HEK293 (cell line): ENCODE data around the gene PPP4C.

ENCODE experiments used
- HOXD13 ChIP-seq: sonication (generic); formaldehyde crosslinking; IDR thresholded peaks from 2 replicates; pipeline ENCODE4 v1.8.0; 2022; ENCODE audit warnings: missing genetic modification reagents, borderline replicate concordance
- MZF1 ChIP-seq: fragments of 450-650 bp; formaldehyde crosslinking; IDR thresholded peaks from 2 replicates; pipeline ENCODE4 v1.5.1; 2017; ENCODE audit warnings: missing biosample characterization, missing genetic modification characterization, borderline replicate concordance
- REST ChIP-seq: fragments of 450-650 bp; formaldehyde crosslinking; IDR thresholded peaks from 2 replicates; pipeline ENCODE4 v1.5.1; 2016; ENCODE audit warnings: missing biosample characterization, missing genetic modification characterization
- SETDB1 ChIP-seq: IDR thresholded peaks from one replicate; pipeline ENCODE4 v1.6.1; 2017; ENCODE audit warnings: mild to moderate bottlenecking, low read length, moderate library complexity, mixed read lengths; ENCODE audit not compliant: insufficient read length
- TRIM28 ChIP-seq: IDR thresholded peaks from 2 replicates; pipeline ENCODE4 v1.6.1; 2011; ENCODE audit warnings: low read length, control low read depth, borderline replicate concordance
- ZBTB6 ChIP-seq: fragments of 450-650 bp; formaldehyde crosslinking; IDR thresholded peaks from 2 replicates; pipeline ENCODE4 v1.5.1; 2017; ENCODE audit warnings: missing biosample characterization, missing genetic modification characterization
- ZNF184 ChIP-seq: fragments of 450-650 bp; IDR thresholded peaks from 2 replicates; pipeline ENCODE4 v1.5.1; 2018; ENCODE audit warnings: missing biosample characterization, mild to moderate bottlenecking, missing genetic modification characterization
- ZNF221 ChIP-seq: fragments of 450-650 bp; formaldehyde crosslinking; IDR thresholded peaks from 2 replicates; pipeline ENCODE4 v1.5.1; 2017; ENCODE audit warnings: missing biosample characterization, missing genetic modification characterization, borderline replicate concordance
- ZNF223 ChIP-seq: fragments of 450-650 bp; formaldehyde crosslinking; IDR thresholded peaks from 2 replicates; pipeline ENCODE4 v1.5.1; 2016; ENCODE audit warnings: missing biosample characterization, missing genetic modification characterization
- ZNF350 ChIP-seq: fragments of 450-650 bp; formaldehyde crosslinking; IDR thresholded peaks from 2 replicates; pipeline ENCODE4 v1.5.0; 2017; ENCODE audit warnings: missing biosample characterization, mild to moderate bottlenecking, missing genetic modification characterization
- ZNF423 ChIP-seq: fragments of 450-650 bp; formaldehyde crosslinking; IDR thresholded peaks from 2 replicates; pipeline ENCODE4 v1.5.1; 2016; ENCODE audit warnings: missing biosample characterization, missing genetic modification characterization
- ZNF433 ChIP-seq: fragments of 450-650 bp; formaldehyde crosslinking; IDR thresholded peaks from 2 replicates; pipeline ENCODE4 v1.5.1; 2016; ENCODE audit warnings: missing biosample characterization, missing genetic modification characterization, low read depth
- ZNF530 ChIP-seq: fragments of 450-650 bp; formaldehyde crosslinking; IDR thresholded peaks from 2 replicates; pipeline ENCODE4 v1.5.1; 2016; ENCODE audit warnings: low read depth, missing biosample characterization, missing genetic modification characterization
- ZNF629 ChIP-seq: fragments of 450-650 bp; formaldehyde crosslinking; IDR thresholded peaks from 2 replicates; pipeline ENCODE4 v1.5.1; 2017; ENCODE audit warnings: missing biosample characterization, missing genetic modification characterization
- ZNF658 ChIP-seq: fragments of 450-650 bp; formaldehyde crosslinking; IDR thresholded peaks from 2 replicates; pipeline ENCODE4; 2016; ENCODE audit warnings: missing biosample characterization, missing genetic modification characterization
- ZXDB ChIP-seq: fragments of 450-650 bp; formaldehyde crosslinking; IDR thresholded peaks from 2 replicates; pipeline ENCODE4 v1.5.1; 2016; ENCODE audit warnings: missing biosample characterization, missing genetic modification characterization
- TF ChIP-seq, protein P1 (sequence below): fragments of 450-650 bp; formaldehyde crosslinking; IDR thresholded peaks from 2 replicates; pipeline ENCODE4 v1.5.1; 2016; ENCODE audit warnings: missing biosample characterization, missing genetic modification characterization
- TF ChIP-seq, protein P2 (sequence below): fragments of 450-650 bp; formaldehyde crosslinking; IDR thresholded peaks from 2 replicates; pipeline ENCODE4 v1.5.0; 2017; ENCODE audit warnings: missing biosample characterization, missing genetic modification characterization, borderline replicate concordance
- TF ChIP-seq, protein P3 (sequence below): fragments of 450-650 bp; formaldehyde crosslinking; IDR thresholded peaks from 2 replicates; pipeline ENCODE4 v1.5.1; 2017; ENCODE audit warnings: missing biosample characterization, missing genetic modification characterization
- TF ChIP-seq, protein P4 (sequence below): fragments of 450-650 bp; formaldehyde crosslinking; IDR thresholded peaks from 2 replicates; pipeline ENCODE4 v1.5.1; 2017; ENCODE audit warnings: missing biosample characterization, mild to moderate bottlenecking, missing genetic modification characterization, moderate library complexity
- TF ChIP-seq, protein P5 (sequence below): fragments of 450-650 bp; formaldehyde crosslinking; IDR thresholded peaks from 2 replicates; pipeline ENCODE4 v1.5.1; 2016; ENCODE audit warnings: missing biosample characterization, missing genetic modification characterization

Gene PPP4C

DNA sequence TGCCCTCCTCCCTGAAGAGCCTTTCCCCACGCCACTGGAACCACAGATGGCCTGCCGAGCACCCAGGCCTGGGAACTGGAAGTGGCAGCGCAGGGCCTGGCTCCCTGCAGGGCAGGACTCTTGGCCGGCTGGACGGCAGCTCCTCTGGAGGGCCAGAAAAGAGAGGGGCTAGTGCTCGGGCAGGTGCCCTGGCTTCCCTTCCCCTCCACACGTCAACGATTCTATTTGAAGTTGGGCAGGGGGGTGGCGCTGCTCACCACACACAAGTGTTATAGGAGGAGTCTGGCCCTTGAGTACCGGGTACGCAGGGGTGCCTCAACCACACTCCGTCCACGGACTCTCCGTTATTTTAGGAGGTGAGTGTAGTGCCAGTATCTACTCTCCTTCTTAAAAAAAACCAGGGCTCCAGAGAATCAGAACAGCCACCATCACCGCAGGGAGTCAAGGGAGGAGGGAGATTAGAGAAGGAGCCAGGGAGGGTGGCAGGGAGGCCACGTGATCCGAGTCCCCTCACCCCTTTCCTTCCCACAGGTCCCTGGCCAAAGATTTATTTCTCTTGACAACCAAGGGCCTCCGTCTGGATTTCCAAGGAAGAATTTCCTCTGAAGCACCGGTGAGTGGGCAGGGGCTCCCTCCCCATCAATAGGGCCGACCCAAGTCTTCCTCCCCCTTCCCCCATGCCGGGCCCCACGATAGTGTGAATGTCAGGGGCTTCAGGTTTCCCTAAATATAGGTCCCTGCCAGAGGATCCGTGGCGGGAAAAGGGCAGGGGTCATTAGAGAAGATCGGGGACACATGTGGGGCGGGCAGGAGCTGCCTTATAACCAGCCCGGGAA is 11.7 kb upstream of the PPP4C start (continued):
- TF ChIP-seq ZNF629 (0 out of 2 replicates have a peak, but pooled peaks have one; percentile 20), ZNF221 (tag by site-specific recombination) (no peak), ZNF184 (tag by site-specific recombination) (no peak), ZNF658 (tag by site-specific recombination) (no peak), SETDB1 (no peak), MZF1 (tag by site-specific recombination) (peak; percentile 68; the same call in 1 of the 2 replicates), ZNF350 (tag by site-specific recombination) (no peak), ZNF223 (tag by site-specific recombination) (no peak), ZNF433 (no peak), ZXDB (peak; percentile 87), TRIM28 (0 out of 2 replicates have a peak, but pooled peaks have one; percentile 55), HOXD13 (CRISPR knock-in tag) (no peak), ZBTB6 (tag by site-specific recombination) (no peak), ZNF530 (tag by site-specific recombination) (no peak), REST (tag by site-specific recombination) (no peak; the same call in 1 of the 2 replicates), ZNF423 (tag by site-specific recombination) (no peak)
- TF ChIP-seq, protein P1, sequence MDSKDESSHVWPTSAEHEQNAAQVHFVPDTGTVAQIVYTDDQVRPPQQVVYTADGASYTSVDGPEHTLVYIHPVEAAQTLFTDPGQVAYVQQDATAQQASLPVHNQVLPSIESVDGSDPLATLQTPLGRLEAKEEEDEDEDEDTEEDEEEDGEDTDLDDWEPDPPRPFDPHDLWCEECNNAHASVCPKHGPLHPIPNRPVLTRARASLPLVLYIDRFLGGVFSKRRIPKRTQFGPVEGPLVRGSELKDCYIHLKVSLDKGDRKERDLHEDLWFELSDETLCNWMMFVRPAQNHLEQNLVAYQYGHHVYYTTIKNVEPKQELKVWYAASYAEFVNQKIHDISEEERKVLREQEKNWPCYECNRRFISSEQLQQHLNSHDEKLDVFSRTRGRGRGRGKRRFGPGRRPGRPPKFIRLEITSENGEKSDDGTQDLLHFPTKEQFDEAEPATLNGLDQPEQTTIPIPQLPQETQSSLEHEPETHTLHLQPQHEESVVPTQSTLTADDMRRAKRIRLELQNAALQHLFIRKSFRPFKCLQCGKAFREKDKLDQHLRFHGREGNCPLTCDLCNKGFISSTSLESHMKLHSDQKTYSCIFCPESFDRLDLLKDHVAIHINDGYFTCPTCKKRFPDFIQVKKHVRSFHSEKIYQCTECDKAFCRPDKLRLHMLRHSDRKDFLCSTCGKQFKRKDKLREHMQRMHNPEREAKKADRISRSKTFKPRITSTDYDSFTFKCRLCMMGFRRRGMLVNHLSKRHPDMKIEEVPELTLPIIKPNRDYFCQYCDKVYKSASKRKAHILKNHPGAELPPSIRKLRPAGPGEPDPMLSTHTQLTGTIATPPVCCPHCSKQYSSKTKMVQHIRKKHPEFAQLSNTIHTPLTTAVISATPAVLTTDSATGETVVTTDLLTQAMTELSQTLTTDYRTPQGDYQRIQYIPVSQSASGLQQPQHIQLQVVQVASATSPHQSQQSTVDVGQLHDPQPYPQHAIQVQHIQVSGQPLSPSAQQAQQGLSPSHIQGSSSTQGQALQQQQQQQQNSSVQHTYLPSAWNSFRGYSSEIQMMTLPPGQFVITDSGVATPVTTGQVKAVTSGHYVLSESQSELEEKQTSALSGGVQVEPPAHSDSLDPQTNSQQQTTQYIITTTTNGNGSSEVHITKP (tag by site-specific recombination): peak; percentile 98
- TF ChIP-seq, protein P2, sequence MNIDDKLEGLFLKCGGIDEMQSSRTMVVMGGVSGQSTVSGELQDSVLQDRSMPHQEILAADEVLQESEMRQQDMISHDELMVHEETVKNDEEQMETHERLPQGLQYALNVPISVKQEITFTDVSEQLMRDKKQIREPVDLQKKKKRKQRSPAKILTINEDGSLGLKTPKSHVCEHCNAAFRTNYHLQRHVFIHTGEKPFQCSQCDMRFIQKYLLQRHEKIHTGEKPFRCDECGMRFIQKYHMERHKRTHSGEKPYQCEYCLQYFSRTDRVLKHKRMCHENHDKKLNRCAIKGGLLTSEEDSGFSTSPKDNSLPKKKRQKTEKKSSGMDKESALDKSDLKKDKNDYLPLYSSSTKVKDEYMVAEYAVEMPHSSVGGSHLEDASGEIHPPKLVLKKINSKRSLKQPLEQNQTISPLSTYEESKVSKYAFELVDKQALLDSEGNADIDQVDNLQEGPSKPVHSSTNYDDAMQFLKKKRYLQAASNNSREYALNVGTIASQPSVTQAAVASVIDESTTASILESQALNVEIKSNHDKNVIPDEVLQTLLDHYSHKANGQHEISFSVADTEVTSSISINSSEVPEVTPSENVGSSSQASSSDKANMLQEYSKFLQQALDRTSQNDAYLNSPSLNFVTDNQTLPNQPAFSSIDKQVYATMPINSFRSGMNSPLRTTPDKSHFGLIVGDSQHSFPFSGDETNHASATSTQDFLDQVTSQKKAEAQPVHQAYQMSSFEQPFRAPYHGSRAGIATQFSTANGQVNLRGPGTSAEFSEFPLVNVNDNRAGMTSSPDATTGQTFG (tag by site-specific recombination): no peak
- TF ChIP-seq, protein P3, sequence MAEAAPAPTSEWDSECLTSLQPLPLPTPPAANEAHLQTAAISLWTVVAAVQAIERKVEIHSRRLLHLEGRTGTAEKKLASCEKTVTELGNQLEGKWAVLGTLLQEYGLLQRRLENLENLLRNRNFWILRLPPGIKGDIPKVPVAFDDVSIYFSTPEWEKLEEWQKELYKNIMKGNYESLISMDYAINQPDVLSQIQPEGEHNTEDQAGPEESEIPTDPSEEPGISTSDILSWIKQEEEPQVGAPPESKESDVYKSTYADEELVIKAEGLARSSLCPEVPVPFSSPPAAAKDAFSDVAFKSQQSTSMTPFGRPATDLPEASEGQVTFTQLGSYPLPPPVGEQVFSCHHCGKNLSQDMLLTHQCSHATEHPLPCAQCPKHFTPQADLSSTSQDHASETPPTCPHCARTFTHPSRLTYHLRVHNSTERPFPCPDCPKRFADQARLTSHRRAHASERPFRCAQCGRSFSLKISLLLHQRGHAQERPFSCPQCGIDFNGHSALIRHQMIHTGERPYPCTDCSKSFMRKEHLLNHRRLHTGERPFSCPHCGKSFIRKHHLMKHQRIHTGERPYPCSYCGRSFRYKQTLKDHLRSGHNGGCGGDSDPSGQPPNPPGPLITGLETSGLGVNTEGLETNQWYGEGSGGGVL (tag by site-specific recombination): peak; percentile 81
- TF ChIP-seq, protein P4, sequence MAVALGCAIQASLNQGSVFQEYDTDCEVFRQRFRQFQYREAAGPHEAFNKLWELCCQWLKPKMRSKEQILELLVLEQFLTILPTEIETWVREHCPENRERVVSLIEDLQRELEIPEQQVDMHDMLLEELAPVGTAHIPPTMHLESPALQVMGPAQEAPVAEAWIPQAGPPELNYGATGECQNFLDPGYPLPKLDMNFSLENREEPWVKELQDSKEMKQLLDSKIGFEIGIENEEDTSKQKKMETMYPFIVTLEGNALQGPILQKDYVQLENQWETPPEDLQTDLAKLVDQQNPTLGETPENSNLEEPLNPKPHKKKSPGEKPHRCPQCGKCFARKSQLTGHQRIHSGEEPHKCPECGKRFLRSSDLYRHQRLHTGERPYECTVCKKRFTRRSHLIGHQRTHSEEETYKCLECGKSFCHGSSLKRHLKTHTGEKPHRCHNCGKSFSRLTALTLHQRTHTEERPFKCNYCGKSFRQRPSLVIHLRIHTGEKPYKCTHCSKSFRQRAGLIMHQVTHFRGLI (tag by site-specific recombination): no peak
- TF ChIP-seq, protein P5, sequence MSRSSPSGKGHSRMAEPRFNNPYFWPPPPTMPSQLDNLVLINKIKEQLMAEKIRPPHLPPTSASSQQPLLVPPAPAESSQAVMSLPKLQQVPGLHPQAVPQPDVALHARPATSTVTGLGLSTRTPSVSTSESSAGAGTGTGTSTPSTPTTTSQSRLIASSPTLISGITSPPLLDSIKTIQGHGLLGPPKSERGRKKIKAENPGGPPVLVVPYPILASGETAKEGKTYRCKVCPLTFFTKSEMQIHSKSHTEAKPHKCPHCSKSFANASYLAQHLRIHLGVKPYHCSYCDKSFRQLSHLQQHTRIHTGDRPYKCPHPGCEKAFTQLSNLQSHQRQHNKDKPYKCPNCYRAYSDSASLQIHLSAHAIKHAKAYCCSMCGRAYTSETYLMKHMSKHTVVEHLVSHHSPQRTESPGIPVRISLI (tag by site-specific recombination): no peak
